NCI-H128 (cell line): ENCODE data around the gene MSH6.
"Not testable (repeated sequence)": the region's sequence is repeated elsewhere in the genome, so short reads cannot be mapped to it uniquely, and the experiment has no call there.

ENCODE experiments used
- DNase-seq: peaks from one replicate; lab custom pipeline; 2025; ENCODE audit not compliant: unreplicated experiment; lab: John Stamatoyannopoulos, UW

Gene MSH6

DNA sequence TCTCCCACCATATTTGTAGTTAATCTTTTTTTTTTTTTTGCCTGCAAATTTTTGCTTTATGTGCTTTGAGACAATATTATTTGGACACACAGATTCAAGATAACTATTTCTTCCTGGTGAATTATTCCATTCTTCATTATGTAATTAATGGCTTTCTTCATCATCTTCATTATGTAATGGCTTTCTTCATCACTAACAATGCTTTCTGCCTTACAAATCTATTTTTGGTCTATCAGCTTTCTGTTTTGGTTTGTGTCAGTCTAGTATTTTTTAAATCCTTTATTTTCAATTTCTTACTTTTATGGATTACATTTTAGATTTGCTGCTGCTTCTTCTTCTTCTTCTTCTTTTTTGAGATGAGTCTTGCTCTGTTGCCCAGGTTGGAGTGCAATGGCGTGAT is 60.5 kb downstream of the MSH6 start:
- DNase-seq: no peak

DNA sequence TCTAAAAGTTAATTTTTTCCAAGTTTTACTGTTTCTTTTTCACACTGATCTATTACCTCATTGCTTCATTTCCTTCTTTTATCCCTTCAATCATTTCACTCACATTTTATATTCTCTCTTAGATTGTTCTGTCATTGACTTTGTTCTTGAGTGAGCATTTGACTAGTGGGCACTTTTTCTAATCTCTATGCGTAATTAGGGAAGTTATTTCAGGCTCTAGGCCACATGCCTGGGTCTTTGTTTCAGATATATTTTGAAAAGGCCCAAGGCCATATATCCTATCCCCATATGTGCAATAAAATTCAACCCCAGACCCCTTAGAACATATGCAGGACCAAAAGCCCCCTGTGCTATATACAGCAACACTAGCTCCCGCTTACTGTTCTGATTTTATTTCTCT is 61.2 kb downstream of the MSH6 start:
- DNase-seq: no peak

GRCh38 chr2:47849368-47849767 is 66.4 kb downstream of the MSH6 start:
- DNase-seq: no peak

DNA sequence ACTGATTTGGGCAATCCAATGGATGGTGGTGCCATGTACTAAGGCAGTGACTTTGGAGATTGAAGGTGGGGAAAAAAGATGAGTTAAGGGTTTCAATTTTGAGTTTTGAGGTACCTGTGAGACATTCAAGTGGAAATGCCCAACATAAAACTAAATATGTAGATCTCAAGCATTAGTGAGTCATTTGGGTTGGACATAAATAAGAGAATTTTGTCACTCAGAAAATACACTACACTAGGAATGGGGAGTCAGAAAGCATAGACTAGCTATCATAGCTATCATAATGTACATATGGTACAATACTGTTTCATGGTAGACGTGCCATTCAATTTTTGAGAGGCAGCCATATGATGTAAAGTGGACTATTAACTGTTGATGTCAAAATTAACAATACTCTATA is 67.3 kb downstream of the MSH6 start:
- DNase-seq: no peak

- DNase-seq: not testable (repeated sequence)
These were observed 70.3 kb downstream of the MSH6 start for GRCh38 chr2:47853067-47853777.
